HepG2 (cell line): ENCODE data around the gene KRTAP5-6. TPM values are rescaled to one million over a fixed set of nuclear protein-coding genes. Genes with fewer than 3 reads are reported as not detected.
A peak's percentile ranks its signal among the peaks of the same experiment; 100 is the strongest.

Experiments used
- BHLHE40 ChIP-seq: IDR thresholded peaks from 2 replicates; pipeline ENCODE4 v1.6.1; 2011; ENCODE audit warnings: low read length, improper control_type of control experiment
- FOXP1 ChIP-seq, 2 experiments: fragments of 450-650 bp in 1 of 2; IDR thresholded peaks; 2 replicates each; pipeline ENCODE4 v1.6.1; 2017 to 2018; ENCODE audit warnings: antibody characterized with exemption in 1 of 2
- GATA4 ChIP-seq: sonication (generic); IDR thresholded peaks from 2 replicates; pipeline ENCODE4 v1.6.1; 2016; ENCODE audit warnings: antibody characterized with exemption, low read depth, borderline replicate concordance
- HIVEP1 ChIP-seq: sonication (generic); formaldehyde crosslinking; IDR thresholded peaks from 2 replicates; pipeline ENCODE4 v1.4.0; 2020; ENCODE audit warnings: mild to moderate bottlenecking, missing genetic modification reagents
- KAT2B ChIP-seq: fragments of 150-350 bp; IDR thresholded peaks from 2 replicates; pipeline ENCODE4 v1.6.1; 2014; ENCODE audit warnings: low read depth, low read length, borderline replicate concordance
- MED8 ChIP-seq: sonication (generic); formaldehyde crosslinking; IDR thresholded peaks from 2 replicates; pipeline ENCODE4 v1.8.1; 2023; ENCODE audit warnings: mild to moderate bottlenecking, missing genetic modification reagents; ENCODE audit not compliant: insufficient replicate concordance
- POLR2AphosphoS5 ChIP-seq: IDR thresholded peaks from 2 replicates; pipeline ENCODE4 v1.6.1; 2012; ENCODE audit warnings: low read depth, low read length
- SSRP1 ChIP-seq: IDR thresholded peaks from 2 replicates; pipeline ENCODE4 v1.6.1; 2016; ENCODE audit warnings: control low read depth
- STAG1 ChIP-seq: sonication (generic); formaldehyde crosslinking; IDR thresholded peaks from 2 replicates; pipeline ENCODE4 v1.4.0; 2020; ENCODE audit warnings: missing genetic modification reagents
- ZNF101 ChIP-seq: sonication (generic); formaldehyde crosslinking; IDR thresholded peaks from 2 replicates; pipeline ENCODE4 v1.4.0; 2020; ENCODE audit warnings: mild to moderate bottlenecking, low read depth, missing genetic modification reagents, borderline replicate concordance
- ZNF136 ChIP-seq: sonication (generic); formaldehyde crosslinking; IDR thresholded peaks from 2 replicates; pipeline ENCODE4 v1.8.1; 2022; ENCODE audit warnings: low read depth, mild to moderate bottlenecking, moderate library complexity, missing genetic modification reagents
- ZNF354B ChIP-seq: sonication (generic); formaldehyde crosslinking; IDR thresholded peaks from 2 replicates; pipeline ENCODE4 v1.8.0; 2022; ENCODE audit warnings: mild to moderate bottlenecking, missing genetic modification reagents
- ZNF44 ChIP-seq: sonication (generic); formaldehyde crosslinking; IDR thresholded peaks from 2 replicates; pipeline ENCODE4 v1.5.1; 2020; ENCODE audit warnings: mild to moderate bottlenecking, missing genetic modification reagents
- ZNF530 ChIP-seq: sonication (generic); formaldehyde crosslinking; IDR thresholded peaks from 2 replicates; pipeline ENCODE4 v1.5.0; 2020; ENCODE audit warnings: low read depth, mild to moderate bottlenecking, missing genetic modification reagents
- polyA plus RNA-seq, 8 experiments: library from polyadenylated mRNA; depleted of rRNA in 3 of 8; stranded (reverse) in 7 of 8; unstranded in 1 of 8; fragments of >200 nt; fragmentation: Illumina TruSeq in 4 of 8; extraction: Trizol in 4 of 8; gene quantifications; 2 replicates each; pipeline versions ENCODE4 v1.2.1 to v1.2.3, GENCODE V29; 2011 to 2016; ENCODE audit warnings: low read depth in 4 of 8, missing spikeins in 1 of 8, mixed read lengths in 1 of 8; ENCODE audit not compliant: insufficient read depth in 1 of 8
- total RNA-seq, 5 experiments: library from RNA; depleted of rRNA; stranded (reverse); fragments of >200 nt; fragmentation: Illumina TruSeq; extraction: Trizol; gene quantifications; 2 replicates each; pipeline ENCODE4 v1.2.3, GENCODE V29; 2016; ENCODE audit warnings: low read depth in 1 of 5
- TF ChIP-seq, protein P1 (sequence below): sonication (generic); formaldehyde crosslinking; IDR thresholded peaks from 2 replicates; pipeline ENCODE4 v1.9.0; 2022; ENCODE audit warnings: missing genetic modification reagents, mild to moderate bottlenecking, borderline replicate concordance
- TF ChIP-seq, protein P2 (sequence below): sonication (generic); formaldehyde crosslinking; IDR thresholded peaks from 2 replicates; pipeline ENCODE4 v1.5.0; 2020; ENCODE audit warnings: mild to moderate bottlenecking, missing genetic modification reagents, moderate library complexity
- TF ChIP-seq, protein P3 (sequence below): IDR thresholded peaks from 2 replicates; pipeline ENCODE4 v1.6.1; 2012; ENCODE audit warnings: inconsistent platforms
- TF ChIP-seq, protein P4 (sequence below): sonication (generic); formaldehyde crosslinking; IDR thresholded peaks from 2 replicates; pipeline ENCODE4 v1.4.0; 2020; ENCODE audit warnings: missing genetic modification reagents
- TF ChIP-seq, protein P5 (sequence below): IDR thresholded peaks from 2 replicates; pipeline ENCODE4 v1.6.1; 2016; ENCODE audit warnings: missing compliant biosample characterization, missing genetic modification reagents, borderline replicate concordance

The KRTAP5-6 gene
- total and polyA plus RNA-seq, 2 of the 13 experiments (the other 11 are each of a cell fraction or from before 2014, with no cell fraction given) = not detected

DNA sequence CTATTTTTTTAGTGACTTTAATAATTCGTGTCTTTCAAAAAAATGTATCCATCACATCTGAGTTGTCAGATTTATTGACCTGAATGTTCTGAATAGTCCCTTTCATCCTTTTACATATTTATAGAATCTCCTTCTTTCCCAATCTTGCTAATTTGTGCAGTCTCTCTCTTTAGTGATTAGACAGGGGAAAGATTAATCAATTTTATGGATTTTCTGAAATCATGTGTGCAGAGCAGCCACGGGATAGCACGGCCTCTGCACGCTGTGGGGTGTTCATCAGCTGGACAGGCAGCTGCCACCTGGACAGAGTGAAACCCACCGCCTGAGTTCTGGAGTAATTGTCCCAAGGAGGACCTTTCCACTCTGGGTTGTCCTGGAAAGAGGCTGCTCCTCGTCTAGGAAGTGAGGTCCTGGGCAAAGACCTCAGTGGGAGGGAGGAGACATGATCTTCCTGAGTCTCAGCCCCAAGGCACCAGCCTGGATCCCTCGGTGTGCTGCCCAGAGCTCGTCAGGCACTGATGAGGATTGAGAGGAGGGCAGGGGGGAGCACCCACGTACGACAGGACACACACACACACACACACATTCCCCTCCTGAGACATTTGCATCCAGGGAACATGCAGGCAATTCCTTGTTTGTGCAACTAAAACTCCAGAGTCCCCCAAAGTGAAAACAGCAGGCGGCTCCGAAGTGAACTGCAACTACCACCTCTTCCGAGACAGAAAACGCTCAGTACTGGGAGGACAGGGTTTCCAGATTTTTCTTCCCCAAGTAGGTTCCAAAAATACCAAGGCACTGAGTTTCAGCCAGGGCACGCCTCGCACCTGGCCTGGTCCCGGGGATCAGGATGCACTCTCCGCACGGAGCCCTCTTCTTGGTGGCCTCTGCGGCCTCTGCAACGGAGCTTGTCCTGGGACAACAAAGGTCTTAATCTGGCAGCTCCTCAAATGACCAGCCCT, 22.5 kb upstream of the KRTAP5-6 start (continued):
- TF ChIP-seq, protein P1, sequence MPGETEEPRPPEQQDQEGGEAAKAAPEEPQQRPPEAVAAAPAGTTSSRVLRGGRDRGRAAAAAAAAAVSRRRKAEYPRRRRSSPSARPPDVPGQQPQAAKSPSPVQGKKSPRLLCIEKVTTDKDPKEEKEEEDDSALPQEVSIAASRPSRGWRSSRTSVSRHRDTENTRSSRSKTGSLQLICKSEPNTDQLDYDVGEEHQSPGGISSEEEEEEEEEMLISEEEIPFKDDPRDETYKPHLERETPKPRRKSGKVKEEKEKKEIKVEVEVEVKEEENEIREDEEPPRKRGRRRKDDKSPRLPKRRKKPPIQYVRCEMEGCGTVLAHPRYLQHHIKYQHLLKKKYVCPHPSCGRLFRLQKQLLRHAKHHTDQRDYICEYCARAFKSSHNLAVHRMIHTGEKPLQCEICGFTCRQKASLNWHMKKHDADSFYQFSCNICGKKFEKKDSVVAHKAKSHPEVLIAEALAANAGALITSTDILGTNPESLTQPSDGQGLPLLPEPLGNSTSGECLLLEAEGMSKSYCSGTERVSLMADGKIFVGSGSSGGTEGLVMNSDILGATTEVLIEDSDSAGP (CRISPR knock-in tag) = peak; percentile 41; the same call in 1 of the 2 replicates
- no peak for TF ChIP-seq ZNF44 (CRISPR knock-in tag)
- TF ChIP-seq ZNF530 (CRISPR knock-in tag) = 0 out of 2 replicates have a peak, but pooled peaks have one; percentile 58
- TF ChIP-seq BHLHE40 = no peak
- TF ChIP-seq STAG1 (CRISPR knock-in tag) = no peak
- no peak for TF ChIP-seq ZNF101
- no peak for TF ChIP-seq ZNF354B
- 0 out of 2 replicates have a peak, but pooled peaks have one; percentile 1 for TF ChIP-seq GATA4
- no peak for TF ChIP-seq FOXP1 (IDR thresholded peaks at IDR 0.05)
- TF ChIP-seq FOXP1 (CRISPR knock-in tag; IDR thresholded peaks at IDR 0.05) = peak; percentile 5; the same call in 1 of the 2 replicates
- TF ChIP-seq POLR2AphosphoS5 = peak; percentile 37; the same call in 1 of the 2 replicates
- TF ChIP-seq MED8 (CRISPR knock-in tag) = peak; percentile 66
- TF ChIP-seq, protein P2, sequence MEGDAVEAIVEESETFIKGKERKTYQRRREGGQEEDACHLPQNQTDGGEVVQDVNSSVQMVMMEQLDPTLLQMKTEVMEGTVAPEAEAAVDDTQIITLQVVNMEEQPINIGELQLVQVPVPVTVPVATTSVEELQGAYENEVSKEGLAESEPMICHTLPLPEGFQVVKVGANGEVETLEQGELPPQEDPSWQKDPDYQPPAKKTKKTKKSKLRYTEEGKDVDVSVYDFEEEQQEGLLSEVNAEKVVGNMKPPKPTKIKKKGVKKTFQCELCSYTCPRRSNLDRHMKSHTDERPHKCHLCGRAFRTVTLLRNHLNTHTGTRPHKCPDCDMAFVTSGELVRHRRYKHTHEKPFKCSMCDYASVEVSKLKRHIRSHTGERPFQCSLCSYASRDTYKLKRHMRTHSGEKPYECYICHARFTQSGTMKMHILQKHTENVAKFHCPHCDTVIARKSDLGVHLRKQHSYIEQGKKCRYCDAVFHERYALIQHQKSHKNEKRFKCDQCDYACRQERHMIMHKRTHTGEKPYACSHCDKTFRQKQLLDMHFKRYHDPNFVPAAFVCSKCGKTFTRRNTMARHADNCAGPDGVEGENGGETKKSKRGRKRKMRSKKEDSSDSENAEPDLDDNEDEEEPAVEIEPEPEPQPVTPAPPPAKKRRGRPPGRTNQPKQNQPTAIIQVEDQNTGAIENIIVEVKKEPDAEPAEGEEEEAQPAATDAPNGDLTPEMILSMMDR (CRISPR knock-in tag) = no peak
- peak; percentile 90 for TF ChIP-seq KAT2B
- TF ChIP-seq, protein P3, sequence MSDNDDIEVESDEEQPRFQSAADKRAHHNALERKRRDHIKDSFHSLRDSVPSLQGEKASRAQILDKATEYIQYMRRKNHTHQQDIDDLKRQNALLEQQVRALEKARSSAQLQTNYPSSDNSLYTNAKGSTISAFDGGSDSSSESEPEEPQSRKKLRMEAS = no peak
- TF ChIP-seq SSRP1 (CRISPR knock-in tag) = 0 out of 2 replicates have a peak, but pooled peaks have one; percentile 35
- TF ChIP-seq, protein P4, sequence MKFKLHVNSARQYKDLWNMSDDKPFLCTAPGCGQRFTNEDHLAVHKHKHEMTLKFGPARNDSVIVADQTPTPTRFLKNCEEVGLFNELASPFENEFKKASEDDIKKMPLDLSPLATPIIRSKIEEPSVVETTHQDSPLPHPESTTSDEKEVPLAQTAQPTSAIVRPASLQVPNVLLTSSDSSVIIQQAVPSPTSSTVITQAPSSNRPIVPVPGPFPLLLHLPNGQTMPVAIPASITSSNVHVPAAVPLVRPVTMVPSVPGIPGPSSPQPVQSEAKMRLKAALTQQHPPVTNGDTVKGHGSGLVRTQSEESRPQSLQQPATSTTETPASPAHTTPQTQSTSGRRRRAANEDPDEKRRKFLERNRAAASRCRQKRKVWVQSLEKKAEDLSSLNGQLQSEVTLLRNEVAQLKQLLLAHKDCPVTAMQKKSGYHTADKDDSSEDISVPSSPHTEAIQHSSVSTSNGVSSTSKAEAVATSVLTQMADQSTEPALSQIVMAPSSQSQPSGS = no peak
- TF ChIP-seq, protein P5, sequence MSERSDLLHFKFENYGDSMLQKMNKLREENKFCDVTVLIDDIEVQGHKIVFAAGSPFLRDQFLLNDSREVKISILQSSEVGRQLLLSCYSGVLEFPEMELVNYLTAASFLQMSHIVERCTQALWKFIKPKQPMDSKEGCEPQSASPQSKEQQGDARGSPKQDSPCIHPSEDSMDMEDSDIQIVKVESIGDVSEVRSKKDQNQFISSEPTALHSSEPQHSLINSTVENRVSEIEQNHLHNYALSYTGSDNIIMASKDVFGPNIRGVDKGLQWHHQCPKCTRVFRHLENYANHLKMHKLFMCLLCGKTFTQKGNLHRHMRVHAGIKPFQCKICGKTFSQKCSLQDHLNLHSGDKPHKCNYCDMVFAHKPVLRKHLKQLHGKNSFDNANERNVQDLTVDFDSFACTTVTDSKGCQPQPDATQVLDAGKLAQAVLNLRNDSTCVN = no peak
- TF ChIP-seq ZNF136 (CRISPR knock-in tag) = no peak
- TF ChIP-seq HIVEP1 (CRISPR knock-in tag) = 0 out of 2 replicates have a peak, but pooled peaks have one; percentile 31
